NB4 (cell line): ENCODE data around the gene CCDC137.

ENCODE experiments used
- CTCF ChIP-seq: IDR thresholded peaks from one replicate; pipeline ENCODE4 v1.5.1; 2012; ENCODE audit warnings: low read depth, low read length
- MAX ChIP-seq: IDR thresholded peaks from 2 replicates; pipeline ENCODE4 v1.6.1; 2011; ENCODE audit warnings: low read depth, low read length

- TF ChIP-seq CTCF = no peak
- no peak for TF ChIP-seq MAX
Measured at GRCh38 chr17:81676906-81677305, 10.4 kb downstream of the CCDC137 start.
